ENCODE data around the gene USP12.
A peak's percentile ranks its signal among the peaks of the same experiment; 100 is the strongest.
"Not testable (repeated sequence)": the region's sequence is repeated elsewhere in the genome, so short reads cannot be mapped to it uniquely, and the experiment has no call there.

The USP12 gene

GRCh38 chr13:27171244-27171826 is at the start of gene USP12:
TSS of gene USP12 (minus strand) at chr13:27171811. CDS start at chr13:27171639, 172 bp downstream.
- peak; percentile 17 for TF ChIP-seq CTCF (IDR thresholded peaks at IDR 0.05; ENCODE audit: low read depth, low read length)
- H3K4me3 ChIP-seq (ENCODE audit: low read depth, low read length) = peak within 1 kb of the TSS; percentile 77
- in situ Hi-C loops (cut with HindIII; ENCODE audit: low sequenced_read_pairs) = no loop called here
- DNase-seq (ENCODE audit: low read depth, low spot score) = no peak

- no peak for DNase-seq (ENCODE audit: low read depth, low spot score)
- H3K4me3 ChIP-seq (ENCODE audit: low read depth, low read length) = no peak overlapping the region
- in situ Hi-C loops (cut with HindIII; ENCODE audit: low sequenced_read_pairs) = no loop called here
- TF ChIP-seq CTCF (IDR thresholded peaks at IDR 0.05; ENCODE audit: low read depth, low read length) = no peak
Observed at GRCh38 chr13:27219611-27220010, 48.0 kb upstream of the USP12 start.

- DNase-seq (ENCODE audit: low read depth, low spot score); H3K4me3 ChIP-seq (ENCODE audit: low read depth, low read length); in situ Hi-C loops (cut with HindIII; ENCODE audit: low sequenced_read_pairs): not testable (repeated sequence)
Observed at GRCh38 chr13:27218861-27219260, 47.2 kb upstream of the USP12 start.

- in situ Hi-C loops (cut with HindIII; ENCODE audit: low sequenced_read_pairs); DNase-seq (ENCODE audit: low read depth, low spot score): not testable (repeated sequence)
Observed at GRCh38 chr13:27217791-27218190, 46.2 kb upstream of the USP12 start.

GRCh38 chr13:27213386-27213785 is 41.8 kb upstream of the USP12 start:
- in situ Hi-C loops (cut with HindIII; ENCODE audit: low sequenced_read_pairs); DNase-seq (ENCODE audit: low read depth, low spot score): not testable (repeated sequence)

More at GRCh38 chr13:27217791-27218190, 46.2 kb upstream of the USP12 start:
- not testable (repeated sequence) for H3K4me3 ChIP-seq (ENCODE audit: low read depth, low read length)

GRCh38 chr13:27211771-27212364 is 40.3 kb upstream of the USP12 start:
- DNase-seq (ENCODE audit: low read depth, low spot score) = peak; percentile 59
- H3K4me3 ChIP-seq (ENCODE audit: low read depth, low read length) = no peak overlapping the region
- TF ChIP-seq CTCF (IDR thresholded peaks at IDR 0.05; ENCODE audit: low read depth, low read length) = no peak
- in situ Hi-C loops (cut with HindIII; ENCODE audit: low sequenced_read_pairs) = no loop called here

More at GRCh38 chr13:27213386-27213785, 41.8 kb upstream of the USP12 start:
- H3K4me3 ChIP-seq (ENCODE audit: low read depth, low read length) = not testable (repeated sequence)

GRCh38 chr13:27211271-27211670 is 39.7 kb upstream of the USP12 start:
- in situ Hi-C loops (cut with HindIII; ENCODE audit: low sequenced_read_pairs) = no loop called here
- H3K4me3 ChIP-seq (ENCODE audit: low read depth, low read length) = no peak overlapping the region
- TF ChIP-seq CTCF (IDR thresholded peaks at IDR 0.05; ENCODE audit: low read depth, low read length) = no peak
- DNase-seq (ENCODE audit: low read depth, low spot score) = no peak

- no peak overlapping the region for H3K4me3 ChIP-seq (ENCODE audit: low read depth, low read length)
- no peak for DNase-seq (ENCODE audit: low read depth, low spot score)
- no peak for TF ChIP-seq CTCF (IDR thresholded peaks at IDR 0.05; ENCODE audit: low read depth, low read length)
- in situ Hi-C loops (cut with HindIII; ENCODE audit: low sequenced_read_pairs) = no loop called here
Observed at GRCh38 chr13:27208514-27208913, 36.9 kb upstream of the USP12 start.
